ENCODE measurements around the gene SMIM5.

- TF ChIP-seq TEAD4 (IDR thresholded peaks at IDR 0.05), result no peak
- TF ChIP-seq CEBPB (IDR thresholded peaks at IDR 0.05), result no peak
Observed at GRCh38 chr17:75661531-75661930, 28.3 kb downstream of the SMIM5 start.

Data from Ishikawa (cell line).